Choroid plexus epithelial cell (primary cell): ENCODE measurements around the gene CYP27A1.
"Not testable (repeated sequence)": the region's sequence is repeated elsewhere in the genome, so short reads cannot be mapped to it uniquely, and the experiment has no call there.

Experiments used
- DNase-seq: peaks from one replicate; pipeline ENCODE4 v3.0.0-alpha.2; 2010; ENCODE audit warnings: low read depth
- H3K4me3 ChIP-seq: 2 replicates; pipeline ENCODE4 v1.5.1; 2011; ENCODE audit warnings: low read depth, mild to moderate bottlenecking, control low read depth, low read length, moderate library complexity
- TF ChIP-seq, protein P1 (sequence below): conservative IDR thresholded peaks from 2 replicates; pipeline ENCODE4 v1.5.1; 2011; ENCODE audit warnings: low read depth, mild to moderate bottlenecking, control low read depth, inconsistent platforms, low read length, moderate library complexity

CYP27A1 gene

DNA sequence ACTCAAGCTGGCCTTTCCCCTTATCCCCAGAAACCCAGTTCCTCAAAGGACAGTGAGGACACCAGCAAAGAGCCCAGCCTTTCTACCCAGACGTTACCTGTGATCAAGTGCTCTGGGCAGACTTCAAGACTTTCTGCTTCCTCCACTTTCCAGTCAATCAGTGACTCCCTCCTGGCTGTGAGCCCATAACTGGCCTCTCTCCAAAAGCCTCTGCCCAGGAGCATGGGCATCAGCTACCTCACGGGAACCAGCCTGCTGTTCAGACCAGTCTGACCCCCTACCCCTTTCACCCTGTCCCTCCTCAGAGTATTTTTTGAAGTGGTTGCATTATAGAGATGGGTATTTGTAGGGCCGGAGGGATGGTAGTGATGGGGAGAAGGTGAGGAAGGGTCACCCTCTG lies 27.7 kb upstream of the CYP27A1 start:
- H3K4me3 ChIP-seq: no peak overlapping the region
- TF ChIP-seq, protein P1, sequence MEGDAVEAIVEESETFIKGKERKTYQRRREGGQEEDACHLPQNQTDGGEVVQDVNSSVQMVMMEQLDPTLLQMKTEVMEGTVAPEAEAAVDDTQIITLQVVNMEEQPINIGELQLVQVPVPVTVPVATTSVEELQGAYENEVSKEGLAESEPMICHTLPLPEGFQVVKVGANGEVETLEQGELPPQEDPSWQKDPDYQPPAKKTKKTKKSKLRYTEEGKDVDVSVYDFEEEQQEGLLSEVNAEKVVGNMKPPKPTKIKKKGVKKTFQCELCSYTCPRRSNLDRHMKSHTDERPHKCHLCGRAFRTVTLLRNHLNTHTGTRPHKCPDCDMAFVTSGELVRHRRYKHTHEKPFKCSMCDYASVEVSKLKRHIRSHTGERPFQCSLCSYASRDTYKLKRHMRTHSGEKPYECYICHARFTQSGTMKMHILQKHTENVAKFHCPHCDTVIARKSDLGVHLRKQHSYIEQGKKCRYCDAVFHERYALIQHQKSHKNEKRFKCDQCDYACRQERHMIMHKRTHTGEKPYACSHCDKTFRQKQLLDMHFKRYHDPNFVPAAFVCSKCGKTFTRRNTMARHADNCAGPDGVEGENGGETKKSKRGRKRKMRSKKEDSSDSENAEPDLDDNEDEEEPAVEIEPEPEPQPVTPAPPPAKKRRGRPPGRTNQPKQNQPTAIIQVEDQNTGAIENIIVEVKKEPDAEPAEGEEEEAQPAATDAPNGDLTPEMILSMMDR: no peak
- DNase-seq: no peak

DNA sequence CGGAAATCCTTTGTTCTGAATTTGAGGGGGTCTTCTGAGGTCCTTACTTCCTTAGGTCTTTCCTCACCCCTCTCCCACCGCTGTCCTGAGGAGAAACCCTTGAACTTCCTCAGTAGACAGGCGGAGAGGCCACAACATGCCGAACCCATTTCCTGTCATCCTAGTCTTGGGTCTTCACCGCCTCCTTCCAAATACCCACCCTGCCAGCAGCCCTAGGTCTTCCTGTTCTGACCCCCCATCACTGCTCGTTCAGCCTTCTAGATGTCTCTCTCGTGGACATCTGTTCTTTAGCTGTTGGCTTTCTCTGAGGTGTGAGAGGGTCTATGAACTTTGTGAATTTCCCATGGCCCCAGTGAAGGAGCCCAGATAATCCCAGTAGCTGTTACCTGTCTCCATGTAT lies 27.2 kb upstream of the CYP27A1 start:
- H3K4me3 ChIP-seq: no peak overlapping the region
- DNase-seq: no peak
- TF ChIP-seq, protein P1: no peak

DNA sequence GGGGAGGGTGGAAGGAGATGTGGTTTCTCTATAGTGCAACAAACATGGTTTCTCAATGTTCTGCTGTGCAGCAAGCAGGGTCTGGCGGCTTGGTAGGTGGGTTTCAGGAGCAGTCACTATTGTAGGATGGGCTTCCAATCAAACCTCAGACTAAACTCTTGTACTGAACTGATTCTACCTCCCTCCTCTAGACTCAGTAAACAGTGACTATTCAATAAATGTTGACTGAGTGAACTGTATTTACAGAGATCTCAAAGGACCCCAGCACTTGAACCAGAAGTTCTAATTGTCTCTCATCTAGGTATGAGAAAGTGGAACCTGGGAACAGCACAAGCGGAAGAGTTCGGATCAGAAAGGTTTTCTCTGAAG lies 26.8 kb upstream of the CYP27A1 start:
- TF ChIP-seq, protein P1: no peak
- H3K4me3 ChIP-seq: no peak overlapping the region

DNA sequence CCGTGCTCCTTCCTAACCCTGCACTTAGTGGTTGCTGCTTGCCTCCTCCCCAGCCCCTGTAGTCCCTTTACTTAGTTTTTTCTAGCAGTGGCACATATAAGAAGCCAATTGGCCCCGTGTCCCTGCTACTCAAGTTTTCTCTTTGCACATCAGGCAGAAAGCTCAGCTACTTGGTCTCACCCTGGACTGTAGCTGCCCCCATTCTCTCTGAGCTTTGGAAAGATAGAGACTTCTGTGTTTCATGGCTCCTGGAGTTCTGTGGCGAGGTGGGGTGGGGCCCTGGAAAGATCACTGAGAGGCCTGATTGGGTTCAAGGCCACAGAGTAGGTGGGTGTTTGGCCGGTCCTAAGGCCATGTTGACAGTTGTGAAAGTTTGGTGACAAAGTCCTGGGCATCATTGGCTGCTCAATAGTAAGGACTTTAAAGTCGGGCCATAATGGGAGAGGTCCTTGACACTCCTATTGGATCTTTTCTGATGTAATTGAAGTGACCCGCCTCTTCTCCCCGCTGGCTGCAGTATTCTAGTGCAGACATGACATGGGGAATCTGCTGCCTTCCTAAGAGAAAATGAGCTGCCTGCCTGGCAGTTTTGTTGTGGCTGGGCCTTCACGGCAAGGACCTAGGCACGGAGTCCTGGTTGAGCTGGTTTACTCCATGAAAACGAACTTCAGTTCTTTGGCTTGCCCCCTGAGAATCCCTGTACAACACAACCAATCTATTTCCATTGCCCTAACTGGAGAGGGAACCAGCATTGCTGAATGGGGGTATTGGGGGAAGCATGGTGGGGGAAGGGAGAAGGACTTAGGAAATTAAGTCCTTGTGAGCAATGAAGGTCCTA lies 26.2 kb upstream of the CYP27A1 start:
- TF ChIP-seq, protein P1: no peak
- no peak for DNase-seq
- no peak overlapping the region for H3K4me3 ChIP-seq

More for the DNA sequence above, 26.8 kb upstream of the CYP27A1 start:
- no peak for DNase-seq

DNA sequence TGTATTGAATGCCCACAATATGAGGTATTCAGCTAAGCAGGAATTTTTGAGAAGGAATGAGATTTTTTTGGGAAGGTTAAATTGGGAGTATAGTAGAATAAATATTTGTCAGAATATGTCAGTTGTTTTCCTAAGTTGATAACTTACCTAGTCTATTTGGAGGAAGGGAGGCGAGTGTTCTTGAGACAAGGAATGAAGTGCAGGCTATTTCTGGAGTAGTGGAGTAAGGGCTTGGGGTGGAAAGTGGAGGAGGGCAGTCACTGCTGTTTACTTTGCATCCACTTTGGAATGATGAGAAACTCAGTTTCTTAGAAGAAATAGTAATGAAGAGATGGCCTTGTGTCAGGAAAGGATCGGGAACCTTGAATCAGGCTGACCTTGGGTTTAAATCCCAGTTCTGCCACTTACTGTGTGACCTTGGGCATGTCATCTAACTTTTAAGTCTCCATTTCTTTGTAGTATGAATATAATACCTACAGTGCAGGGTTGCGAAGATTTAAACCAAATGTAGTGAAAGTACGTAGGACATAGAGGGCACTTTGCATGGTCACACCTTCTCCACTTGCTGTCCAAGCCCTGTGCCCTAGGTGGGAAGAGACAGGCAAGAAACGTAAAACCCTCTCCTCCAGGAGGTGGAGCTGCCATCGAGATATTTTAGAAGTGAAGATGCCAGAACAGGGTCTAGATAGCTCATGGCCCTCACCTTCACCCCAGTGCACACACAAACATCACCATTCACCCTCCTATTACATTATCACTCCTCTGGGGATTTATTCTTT lies 25.2 kb upstream of the CYP27A1 start:
- DNase-seq: no peak
- TF ChIP-seq, protein P1: no peak
- H3K4me3 ChIP-seq: no peak overlapping the region

DNA sequence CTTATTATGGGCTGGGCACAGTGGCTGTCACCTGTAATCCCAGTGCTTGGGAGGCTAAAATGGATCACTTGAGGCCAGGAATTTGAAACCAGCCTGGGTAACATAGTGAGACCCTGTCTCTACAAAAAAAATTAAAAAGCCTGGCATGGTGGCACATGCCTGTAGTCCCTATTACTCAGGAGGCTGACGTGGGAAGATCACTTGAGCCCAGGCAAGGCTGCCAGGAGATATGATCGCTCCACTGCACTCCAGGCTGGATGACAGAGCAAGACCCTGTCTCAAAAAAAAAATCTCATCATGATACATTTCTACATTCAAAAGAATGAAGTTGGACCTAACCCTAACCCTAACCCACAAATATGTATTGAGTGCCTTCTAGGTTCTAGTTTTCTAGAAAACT lies 20.2 kb upstream of the CYP27A1 start:
- TF ChIP-seq, protein P1: no peak
- H3K4me3 ChIP-seq: no peak overlapping the region
- no peak for DNase-seq

DNA sequence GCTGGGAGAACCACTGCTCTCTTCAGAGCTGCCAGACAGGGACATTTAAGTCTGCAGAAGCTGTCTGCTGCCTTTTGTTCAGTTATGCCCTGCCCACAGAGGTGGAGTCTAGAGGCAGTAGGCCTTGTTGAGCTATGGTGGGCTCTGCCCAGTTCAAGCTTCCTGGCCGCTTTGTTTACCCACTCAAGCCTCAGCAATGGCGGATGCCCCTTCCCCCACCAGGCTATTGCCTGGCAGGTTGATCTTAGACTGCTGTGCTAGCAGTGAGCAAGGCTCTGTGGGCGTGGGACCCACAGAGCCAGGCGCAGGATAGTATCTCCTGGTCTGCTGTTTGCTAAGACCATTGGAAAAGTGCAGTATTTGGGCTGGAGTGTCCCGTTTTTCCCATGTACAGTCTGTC lies 9.2 kb upstream of the CYP27A1 start:
- not testable (repeated sequence) for DNase-seq

More for the DNA sequence above, 9.2 kb upstream of the CYP27A1 start:
- not testable (repeated sequence) for H3K4me3 ChIP-seq
